Neural cell (in vitro differentiated cells): ENCODE data around the gene RFX4. TPM values are rescaled to one million over a fixed set of nuclear protein-coding genes. Genes with fewer than 3 reads are reported as not detected.

Source experiments
- H2AFZ ChIP-seq: fragments of 200-600, 300-800 bp; sonication (generic), shearing (Covaris generic); 2 replicates; pipeline ENCODE4 v1.6.0; 2014; ENCODE audit warnings: low read depth, mild to moderate bottlenecking, antibody characterized with exemption, low read length, moderate library complexity
- H3F3A ChIP-seq: fragments of 200-600 bp; shearing (Covaris generic); 2 replicates; pipeline ENCODE4 v1.6.1; 2016; ENCODE audit warnings: mild to moderate bottlenecking, moderate library complexity, mixed read lengths, antibody characterized with exemption, low read length; ENCODE audit not compliant: insufficient read depth, poor library complexity, severe bottlenecking
- H3K27ac ChIP-seq: fragments of 200-600, 300-800 bp; sonication (generic), shearing (Covaris generic); 2 replicates; pipeline ENCODE4 v1.5.1; 2014; ENCODE audit warnings: mild to moderate bottlenecking, low read length, moderate library complexity
- H3K27me3 ChIP-seq: fragments of 300-800, 200-600 bp; sonication (generic), shearing (Covaris generic); 2 replicates; pipeline ENCODE4 v1.6.0; 2014; ENCODE audit warnings: mild to moderate bottlenecking, low read depth, low read length, moderate library complexity; ENCODE audit not compliant: insufficient read depth
- H3K36me3 ChIP-seq: fragments of 300-800, 200-600 bp; sonication (generic), shearing (Covaris generic); 2 replicates; pipeline ENCODE4 v1.5.1; 2014; ENCODE audit warnings: mild to moderate bottlenecking, antibody characterized with exemption, low read length, moderate library complexity; ENCODE audit not compliant: insufficient read depth
- H3K4me2 ChIP-seq: fragments of 300-800, 200-600 bp; sonication (generic), shearing (Covaris generic); 2 replicates; pipeline ENCODE4 v1.6.0; 2014; ENCODE audit warnings: mild to moderate bottlenecking, low read length
- H3K4me3 ChIP-seq: fragments of 300-800, 200-600 bp; sonication (generic), shearing (Covaris generic); 2 replicates; pipeline ENCODE4 v1.5.1; 2014; ENCODE audit warnings: mild to moderate bottlenecking, low read length, moderate library complexity
- H3K79me2 ChIP-seq: fragments of 200-600 bp; shearing (Covaris generic); replicated peaks from 2 replicates; pipeline ENCODE4 v1.6.0; 2014; ENCODE audit warnings: mild to moderate bottlenecking, low read length, moderate library complexity; ENCODE audit not compliant: insufficient read depth
- H3K9ac ChIP-seq: fragments of 300-800, 200-600 bp; sonication (generic), shearing (Covaris generic); 2 replicates; pipeline ENCODE4 v1.6.1; 2016; ENCODE audit warnings: mild to moderate bottlenecking, low read length, mixed read lengths
- H3K9me2 ChIP-seq: fragments of 200-600 bp; shearing (Covaris generic); 2 replicates; pipeline ENCODE4 v1.6.1; 2016; ENCODE audit warnings: mild to moderate bottlenecking, low read length, mixed read lengths; ENCODE audit not compliant: insufficient read depth
- H3K9me3 ChIP-seq: fragments of 200-600, 300-800 bp; sonication (generic), shearing (Covaris generic); 2 replicates; pipeline ENCODE4 v1.6.1; 2016; ENCODE audit warnings: mild to moderate bottlenecking, mixed run types, low read length, moderate library complexity, mixed read lengths
- H4K20me1 ChIP-seq: fragments of 200-600 bp; shearing (Covaris generic); 2 replicates; pipeline ENCODE4 v1.6.1; 2016; ENCODE audit warnings: mild to moderate bottlenecking, mixed run types; ENCODE audit not compliant: insufficient read depth
- EP300 ChIP-seq: fragments of 450-650 bp; conservative IDR thresholded peaks from 2 replicates; pipeline ENCODE4 v1.6.1; 2014; ENCODE audit warnings: antibody characterized with exemption, mild to moderate bottlenecking, moderate library complexity; ENCODE audit not compliant: poor library complexity, severe bottlenecking
- EZH2 ChIP-seq: fragments of 200-600, 300-800 bp; shearing (Covaris generic), sonication (generic); IDR thresholded peaks from 2 replicates; pipeline ENCODE4 v1.6.1; 2014; ENCODE audit warnings: antibody characterized with exemption, low read length, borderline replicate concordance, mild to moderate bottlenecking; ENCODE audit not compliant: insufficient read depth, poor library complexity, severe bottlenecking
- MXI1 ChIP-seq: fragments of 450-650 bp; conservative IDR thresholded peaks from 2 replicates; pipeline ENCODE4 v1.6.1; 2014; ENCODE audit warnings: antibody characterized with exemption, mild to moderate bottlenecking; ENCODE audit not compliant: poor library complexity, severe bottlenecking
- POLR2AphosphoS5 ChIP-seq: IDR thresholded peaks from 2 replicates; pipeline ENCODE4 v1.6.1; 2012
- RAD21 ChIP-seq: fragments of 450-650 bp; conservative IDR thresholded peaks from 2 replicates; pipeline ENCODE4 v1.6.1; 2014; ENCODE audit warnings: antibody characterized with exemption, mild to moderate bottlenecking, moderate library complexity
- REST ChIP-seq: IDR thresholded peaks from 2 replicates; pipeline ENCODE4 v1.6.1; 2012; ENCODE audit warnings: borderline replicate concordance
- SMC3 ChIP-seq: fragments of 450-650 bp; conservative IDR thresholded peaks from 2 replicates; pipeline ENCODE4 v1.6.1; 2014; ENCODE audit warnings: antibody characterized with exemption, mild to moderate bottlenecking, moderate library complexity; ENCODE audit not compliant: poor library complexity
- TAF1 ChIP-seq: IDR thresholded peaks from 2 replicates; pipeline ENCODE4 v1.6.1; 2012; ENCODE audit warnings: low read depth
- polyA plus RNA-seq: library from polyadenylated mRNA; depleted of rRNA; stranded (reverse); fragments of >200 nt; gene quantifications from 2 replicates; pipeline ENCODE4 v1.2.3, GENCODE V29; 2014
- TF ChIP-seq, protein P1 (sequence below): fragments of 450-650 bp; IDR thresholded peaks from 2 replicates; pipeline ENCODE4 v1.5.1; 2014; ENCODE audit warnings: antibody characterized with exemption, mild to moderate bottlenecking, moderate library complexity; ENCODE audit not compliant: poor library complexity, severe bottlenecking

RFX4 gene
- polyA plus RNA-seq, 1 donor from 2014 or later, result 0.22 TPM

GRCh38 chr12:106794369-106794768 is 211.6 kb downstream of the RFX4 start:
- Histone ChIP-seq H2AFZ (no peak overlapping the region), H3K9me3 (no peaks in the 10 kb centered on the region), H3K4me3 (no peak overlapping the region), H3K4me2 (no peak overlapping the region), H3K79me2 (no peaks in the 10 kb centered on the region), H3K36me3 (peaks cover 14% of the 10 kb centered on the region), H3K27me3 (no peaks in the 10 kb centered on the region), H3K9ac (no peak overlapping the region), H3K9me2 (no peaks in the 10 kb centered on the region), H3F3A (no peaks in the 10 kb centered on the region), H3K27ac (no peak overlapping the region), H4K20me1 (no peaks in the 10 kb centered on the region)
- TF ChIP-seq REST, result no peak
- no peak for TF ChIP-seq POLR2AphosphoS5
- no peak for TF ChIP-seq EZH2
- TF ChIP-seq EP300, result no peak
- TF ChIP-seq RAD21, result no peak
- no peak for TF ChIP-seq TAF1
- TF ChIP-seq, protein P1, sequence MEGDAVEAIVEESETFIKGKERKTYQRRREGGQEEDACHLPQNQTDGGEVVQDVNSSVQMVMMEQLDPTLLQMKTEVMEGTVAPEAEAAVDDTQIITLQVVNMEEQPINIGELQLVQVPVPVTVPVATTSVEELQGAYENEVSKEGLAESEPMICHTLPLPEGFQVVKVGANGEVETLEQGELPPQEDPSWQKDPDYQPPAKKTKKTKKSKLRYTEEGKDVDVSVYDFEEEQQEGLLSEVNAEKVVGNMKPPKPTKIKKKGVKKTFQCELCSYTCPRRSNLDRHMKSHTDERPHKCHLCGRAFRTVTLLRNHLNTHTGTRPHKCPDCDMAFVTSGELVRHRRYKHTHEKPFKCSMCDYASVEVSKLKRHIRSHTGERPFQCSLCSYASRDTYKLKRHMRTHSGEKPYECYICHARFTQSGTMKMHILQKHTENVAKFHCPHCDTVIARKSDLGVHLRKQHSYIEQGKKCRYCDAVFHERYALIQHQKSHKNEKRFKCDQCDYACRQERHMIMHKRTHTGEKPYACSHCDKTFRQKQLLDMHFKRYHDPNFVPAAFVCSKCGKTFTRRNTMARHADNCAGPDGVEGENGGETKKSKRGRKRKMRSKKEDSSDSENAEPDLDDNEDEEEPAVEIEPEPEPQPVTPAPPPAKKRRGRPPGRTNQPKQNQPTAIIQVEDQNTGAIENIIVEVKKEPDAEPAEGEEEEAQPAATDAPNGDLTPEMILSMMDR, result no peak
- TF ChIP-seq SMC3, result no peak
- no peak for TF ChIP-seq MXI1

- TF ChIP-seq RAD21, result no peak
- no peak for TF ChIP-seq EP300
- TF ChIP-seq, protein P1, result no peak
- TF ChIP-seq REST, result no peak
- TF ChIP-seq MXI1, result no peak
- TF ChIP-seq EZH2, result no peak
- no peak for TF ChIP-seq POLR2AphosphoS5
- no peak for TF ChIP-seq TAF1
- no peak for TF ChIP-seq SMC3
- Histone ChIP-seq H3K4me3 (no peak overlapping the region), H3K4me2 (no peak overlapping the region), H3K79me2 (no peaks in the 10 kb centered on the region), H3K9me3 (no peaks in the 10 kb centered on the region), H3K27ac (no peak overlapping the region), H3K27me3 (no peaks in the 10 kb centered on the region), H3K36me3 (peaks cover 6% of the 10 kb centered on the region), H3K9me2 (no peaks in the 10 kb centered on the region), H3K9ac (no peak overlapping the region), H4K20me1 (no peaks in the 10 kb centered on the region), H3F3A (no peaks in the 10 kb centered on the region), H2AFZ (no peak overlapping the region)
Measured at GRCh38 chr12:106801167-106801708, 218.4 kb downstream of the RFX4 start.
